ENCODE data around the gene PPFIA1. TPM values are rescaled to one million over a fixed set of nuclear protein-coding genes. Genes with fewer than 3 reads are reported as not detected.

PPFIA1 gene
- 35.0 and 35.8 TPM in 2 replicates for total RNA-seq (2014; rRNA removed; shearing (Covaris generic))

- Histone ChIP-seq H3K4me1 (0 out of 2 replicates have a peak, but pooled peaks cover 3% of the 10 kb centered on the region), H3K9me3 (replicated peaks) (no peaks in the 10 kb centered on the region), H3K4me3 (peak within 1 kb of the TSS; percentile 86), H3K27ac (no peak within 1 kb of the TSS), H3K36me3 (peaks cover 28% of the 10 kb centered on the region), H3K27me3 (no peaks in the 10 kb centered on the region)
- peak; percentile 90 to 92 for DNase-seq
These were observed at the start of gene PPFIA1 for GRCh38 chr11:70270104-70270876. PPFIA1 (plus strand) TSS chr11:70270690; CDS start chr11:70272173, 1,483 bp downstream.

- no peak overlapping the region for H3K4me3 ChIP-seq
- no peak overlapping the region for H3K27ac ChIP-seq
- H3K9me3 ChIP-seq (replicated peaks) = no peaks in the 10 kb centered on the region
- no peaks in the 10 kb centered on the region for H3K27me3 ChIP-seq
- DNase-seq = no peak
- H3K4me1 ChIP-seq = no peaks in the 10 kb centered on the region
- no peaks in the 10 kb centered on the region for H3K36me3 ChIP-seq
These were observed 49.6 kb upstream of the PPFIA1 start for GRCh38 chr11:70220920-70221319.

GRCh38 chr11:70225681-70226177, 44.8 kb upstream of the PPFIA1 start:
- peak in 1 of 2 experiments; percentile 17 for DNase-seq
- Histone ChIP-seq H3K4me3 (no peak overlapping the region), H3K9me3 (replicated peaks) (no peaks in the 10 kb centered on the region), H3K27me3 (no peaks in the 10 kb centered on the region; the same call in 1 of the 2 replicates), H3K27ac (no peak overlapping the region), H3K36me3 (no peaks in the 10 kb centered on the region), H3K4me1 (no peaks in the 10 kb centered on the region)

- DNase-seq = no peak
- Histone ChIP-seq H3K4me1 (no peaks in the 10 kb centered on the region), H3K27me3 (no peaks in the 10 kb centered on the region; the same call in 1 of the 2 replicates), H3K9me3 (replicated peaks) (no peaks in the 10 kb centered on the region), H3K4me3 (no peak overlapping the region), H3K36me3 (no peaks in the 10 kb centered on the region), H3K27ac (no peak overlapping the region)
These were observed 44.3 kb upstream of the PPFIA1 start for GRCh38 chr11:70226183-70226582.

- Histone ChIP-seq H3K36me3 (no peaks in the 10 kb centered on the region), H3K27me3 (no peaks in the 10 kb centered on the region; the same call in 1 of the 2 replicates), H3K4me3 (no peak overlapping the region), H3K4me1 (no peaks in the 10 kb centered on the region), H3K27ac (no peak overlapping the region), H3K9me3 (replicated peaks) (no peaks in the 10 kb centered on the region)
- DNase-seq = no peak
These were observed 43.5 kb upstream of the PPFIA1 start for GRCh38 chr11:70226967-70227366.

GRCh38 chr11:70229737-70230136, 40.8 kb upstream of the PPFIA1 start:
- Histone ChIP-seq H3K4me1 (no peaks in the 10 kb centered on the region), H3K27ac (no peak overlapping the region), H3K4me3 (no peak overlapping the region), H3K9me3 (replicated peaks) (no peaks in the 10 kb centered on the region), H3K27me3 (no peaks in the 10 kb centered on the region; the same call in 1 of the 2 replicates), H3K36me3 (no peaks in the 10 kb centered on the region)
- DNase-seq = no peak

GRCh38 chr11:70230151-70230839, 40.2 kb upstream of the PPFIA1 start:
- H3K36me3 ChIP-seq = no peaks in the 10 kb centered on the region
- H3K4me1 ChIP-seq = no peaks in the 10 kb centered on the region
- no peaks in the 10 kb centered on the region; the same call in 1 of the 2 replicates for H3K27me3 ChIP-seq
- H3K27ac ChIP-seq = no peak overlapping the region
- no peak for DNase-seq
- no peak overlapping the region for H3K4me3 ChIP-seq
- no peaks in the 10 kb centered on the region for H3K9me3 ChIP-seq (replicated peaks)

GRCh38 chr11:70230840-70231710, 39.4 kb upstream of the PPFIA1 start:
- H3K4me3 ChIP-seq = no peak overlapping the region
- no peaks in the 10 kb centered on the region for H3K36me3 ChIP-seq
- DNase-seq = no peak
- H3K27me3 ChIP-seq = no peaks in the 10 kb centered on the region; the same call in 1 of the 2 replicates
- no peak overlapping the region for H3K27ac ChIP-seq
- H3K9me3 ChIP-seq (replicated peaks) = no peaks in the 10 kb centered on the region
- H3K4me1 ChIP-seq = no peaks in the 10 kb centered on the region

GRCh38 chr11:70233034-70233433, 37.5 kb upstream of the PPFIA1 start:
- no peaks in the 10 kb centered on the region for H3K9me3 ChIP-seq (replicated peaks)
- H3K27ac ChIP-seq = no peak overlapping the region

GRCh38 chr11:70233511-70233934, 37.0 kb upstream of the PPFIA1 start:
- DNase-seq = no peak
- H3K4me1 ChIP-seq = no peaks in the 10 kb centered on the region
- H3K36me3 ChIP-seq = no peaks in the 10 kb centered on the region
- no peak overlapping the region for H3K27ac ChIP-seq
- H3K27me3 ChIP-seq = no peaks in the 10 kb centered on the region; the same call in 1 of the 2 replicates
- H3K9me3 ChIP-seq (replicated peaks) = no peaks in the 10 kb centered on the region
- H3K4me3 ChIP-seq = no peak overlapping the region

More at GRCh38 chr11:70233034-70233433, 37.5 kb upstream of the PPFIA1 start:
- no peaks in the 10 kb centered on the region for H3K36me3 ChIP-seq
- no peak for DNase-seq
- H3K4me3 ChIP-seq = no peak overlapping the region
- no peaks in the 10 kb centered on the region; the same call in 1 of the 2 replicates for H3K27me3 ChIP-seq
- no peaks in the 10 kb centered on the region for H3K4me1 ChIP-seq

GRCh38 chr11:70233962-70234361, 36.5 kb upstream of the PPFIA1 start:
- Histone ChIP-seq H3K9me3 (replicated peaks) (no peaks in the 10 kb centered on the region), H3K27me3 (no peaks in the 10 kb centered on the region; the same call in 1 of the 2 replicates), H3K27ac (no peak overlapping the region), H3K4me1 (no peaks in the 10 kb centered on the region), H3K36me3 (no peaks in the 10 kb centered on the region), H3K4me3 (no peak overlapping the region)
- DNase-seq = no peak

- Histone ChIP-seq H3K27me3 (no peaks in the 10 kb centered on the region), H3K9me3 (replicated peaks) (no peaks in the 10 kb centered on the region), H3K4me1 (no peaks in the 10 kb centered on the region), H3K27ac (no peak overlapping the region), H3K36me3 (no peaks in the 10 kb centered on the region), H3K4me3 (no peak overlapping the region)
- DNase-seq = no peak
These were observed 30.2 kb upstream of the PPFIA1 start for GRCh38 chr11:70240337-70240736.

- no peaks in the 10 kb centered on the region for H3K36me3 ChIP-seq
- DNase-seq = no peak
- no peak overlapping the region for H3K4me3 ChIP-seq
- H3K9me3 ChIP-seq (replicated peaks) = no peaks in the 10 kb centered on the region
- no peaks in the 10 kb centered on the region for H3K27me3 ChIP-seq
- H3K4me1 ChIP-seq = no peaks in the 10 kb centered on the region
- no peak overlapping the region for H3K27ac ChIP-seq
These were observed 28.8 kb upstream of the PPFIA1 start for GRCh38 chr11:70241709-70242108.

- Histone ChIP-seq H3K27ac (no peak overlapping the region), H3K27me3 (no peaks in the 10 kb centered on the region), H3K4me3 (no peak overlapping the region), H3K4me1 (no peaks in the 10 kb centered on the region), H3K36me3 (no peaks in the 10 kb centered on the region), H3K9me3 (replicated peaks) (no peaks in the 10 kb centered on the region)
- DNase-seq = no peak
These were observed 27.6 kb upstream of the PPFIA1 start for GRCh38 chr11:70242885-70243284.
